Measurements from ENCODE around the gene ZNF280D. TPM values are rescaled to one million over a fixed set of nuclear protein-coding genes. Genes with fewer than 3 reads are reported as not detected.
"Not testable (repeated sequence)": the region's sequence is repeated elsewhere in the genome, so short reads cannot be mapped to it uniquely, and the experiment has no call there.

The ZNF280D gene
- total RNA-seq, 1 experiment from 2014 or later = 48.0 TPM

DNA sequence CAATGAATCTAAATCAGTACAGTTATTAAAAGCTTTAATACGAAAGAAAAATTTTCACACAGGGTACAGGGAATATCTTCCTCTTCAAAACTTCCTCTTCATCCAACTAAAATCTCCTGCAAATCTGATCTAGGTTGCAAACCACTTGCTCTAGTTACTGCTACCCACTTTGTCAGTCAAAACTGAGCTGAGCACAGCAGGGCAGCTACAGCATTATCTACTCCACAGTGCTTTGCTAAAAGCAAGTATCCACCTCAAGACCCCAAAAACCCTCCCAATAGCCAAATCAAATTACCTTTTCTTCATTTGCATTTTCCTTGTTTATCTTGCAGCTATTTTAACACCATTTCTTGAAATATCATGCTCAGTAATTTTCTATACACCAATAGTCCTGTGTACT, 14.7 kb downstream of the ZNF280D start:
- Histone ChIP-seq H3K79me2 (ENCODE audit: low read length) (peaks cover 89% of the 10 kb centered on the region), H3K27me3 (ENCODE audit: low read length) (no peaks in the 10 kb centered on the region), H3K27ac (ENCODE audit: low read length) (peak overlapping the region; percentile 90), H4K20me1 (ENCODE audit: insufficient read depth, low read depth, low read length) (no peaks in the 10 kb centered on the region), H3K4me3 (ENCODE audit: low read length) (peak overlapping the region; percentile 41), H3K4me2 (ENCODE audit: low read depth, low read length, poor library complexity, severe bottlenecking) (peak overlapping the region; percentile 62), H3K9me3 (ENCODE audit: low read length) (no peaks in the 10 kb centered on the region), H3K9ac (ENCODE audit: low read length) (peak overlapping the region; percentile 52), H3K4me1 (ENCODE audit: low read length) (peaks cover 72% of the 10 kb centered on the region), H3K36me3 (ENCODE audit: insufficient read depth, low read length) (peaks cover 12% of the 10 kb centered on the region; the same call in 1 of the 2 replicates), H2AFZ (ENCODE audit: low read length) (no peak overlapping the region), H3K9me2 (replicated peaks; ENCODE audit: insufficient read depth, low read length) (no peaks in the 10 kb centered on the region)
- DNase-seq = peak; percentile 72

DNA sequence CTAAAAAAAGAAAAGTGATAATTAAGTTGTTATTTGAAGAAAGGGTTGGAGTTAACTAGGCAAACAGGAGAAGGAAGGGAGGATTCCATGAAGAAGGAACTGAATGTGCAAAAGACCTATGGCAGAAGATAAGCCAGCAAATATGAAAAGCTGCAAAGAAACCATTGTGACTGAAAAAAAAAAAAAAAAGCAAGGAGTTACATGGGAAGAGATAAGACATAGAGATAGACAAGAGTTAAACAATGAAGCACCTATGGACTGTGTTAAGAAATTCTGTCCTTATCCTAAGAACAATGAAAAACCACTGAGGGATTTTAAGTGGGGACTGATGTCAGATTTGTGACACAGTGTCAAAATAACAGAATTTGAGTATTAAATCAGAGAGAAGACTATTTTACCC, 17.0 kb downstream of the ZNF280D start:
- Histone ChIP-seq H3K4me3 (ENCODE audit: low read length) (no peak overlapping the region), H3K27me3 (ENCODE audit: low read length) (no peaks in the 10 kb centered on the region), H3K79me2 (ENCODE audit: low read length) (peaks cover 94% of the 10 kb centered on the region), H3K4me1 (ENCODE audit: low read length) (peaks cover 72% of the 10 kb centered on the region), H3K27ac (ENCODE audit: low read length) (peak overlapping the region; percentile 79), H3K4me2 (ENCODE audit: low read depth, low read length, poor library complexity, severe bottlenecking) (peak overlapping the region; percentile 49), H2AFZ (ENCODE audit: low read length) (no peak overlapping the region), H4K20me1 (ENCODE audit: insufficient read depth, low read depth, low read length) (no peaks in the 10 kb centered on the region), H3K36me3 (ENCODE audit: insufficient read depth, low read length) (peaks cover 12% of the 10 kb centered on the region; the same call in 1 of the 2 replicates), H3K9me2 (replicated peaks; ENCODE audit: insufficient read depth, low read length) (no peaks in the 10 kb centered on the region), H3K9ac (ENCODE audit: low read length) (no peak overlapping the region), H3K9me3 (ENCODE audit: low read length) (no peaks in the 10 kb centered on the region)
- DNase-seq = no peak

- H4K20me1 ChIP-seq (ENCODE audit: insufficient read depth, low read depth, low read length) = no peaks in the 10 kb centered on the region
- no peaks in the 10 kb centered on the region for H3K9me2 ChIP-seq (replicated peaks; ENCODE audit: insufficient read depth, low read length)
- H2AFZ ChIP-seq (ENCODE audit: low read length) = no peak overlapping the region
- peak overlapping the region; percentile 22; the same call in 1 of the 2 replicates for H3K4me3 ChIP-seq (ENCODE audit: low read length)
- H3K9ac ChIP-seq (ENCODE audit: low read length) = no peak overlapping the region
- H3K9me3 ChIP-seq (ENCODE audit: low read length) = no peaks in the 10 kb centered on the region
- H3K27me3 ChIP-seq (ENCODE audit: low read length) = no peaks in the 10 kb centered on the region
- H3K36me3 ChIP-seq (ENCODE audit: insufficient read depth, low read length) = peaks cover 12% of the 10 kb centered on the region; the same call in 1 of the 2 replicates
- peak; percentile 50 for DNase-seq
- peak overlapping the region; percentile 49 for H3K4me2 ChIP-seq (ENCODE audit: low read depth, low read length, poor library complexity, severe bottlenecking)
- peaks cover 64% of the 10 kb centered on the region for H3K4me1 ChIP-seq (ENCODE audit: low read length)
- peak overlapping the region; percentile 79 for H3K27ac ChIP-seq (ENCODE audit: low read length)
- H3K79me2 ChIP-seq (ENCODE audit: low read length) = peaks cover 93% of the 10 kb centered on the region
These were observed 18.1 kb downstream of the ZNF280D start for GRCh38 chr15:56715220-56715619.

DNA sequence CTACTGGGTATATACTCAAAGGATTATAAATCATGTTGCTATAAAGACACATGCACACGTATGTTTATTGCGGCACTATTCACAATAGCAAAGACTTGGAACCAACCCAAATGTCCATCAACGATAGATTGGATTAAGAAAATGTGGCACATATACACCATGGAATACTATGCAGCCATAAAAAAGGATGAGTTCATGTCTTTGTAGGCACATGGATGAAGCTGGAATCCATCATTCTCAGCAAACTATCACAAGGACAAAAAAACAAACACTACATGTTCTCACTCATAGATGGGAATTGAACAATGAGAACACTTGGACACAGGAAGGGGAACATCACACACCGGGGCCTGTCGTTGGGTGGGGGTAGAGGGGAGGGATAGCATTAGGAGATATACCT, 23.8 kb downstream of the ZNF280D start:
- H3K27ac ChIP-seq (ENCODE audit: low read length); H3K9ac ChIP-seq (ENCODE audit: low read length): not testable (repeated sequence)

GRCh38 chr15:56699743-56700142, 33.6 kb downstream of the ZNF280D start:
- no peak overlapping the region for H3K9ac ChIP-seq (ENCODE audit: low read length)
- H3K9me2 ChIP-seq (replicated peaks; ENCODE audit: insufficient read depth, low read length) = no peaks in the 10 kb centered on the region
- H3K36me3 ChIP-seq (ENCODE audit: insufficient read depth, low read length) = peaks cover 40% of the 10 kb centered on the region
- H3K4me1 ChIP-seq (ENCODE audit: low read length) = no peaks in the 10 kb centered on the region
- H3K4me3 ChIP-seq (ENCODE audit: low read length) = no peak overlapping the region
- no peaks in the 10 kb centered on the region for H4K20me1 ChIP-seq (ENCODE audit: insufficient read depth, low read depth, low read length)
- 0 out of 2 replicates have a peak, but pooled peaks cover 4% of the 10 kb centered on the region for H3K79me2 ChIP-seq (ENCODE audit: low read length)
- no peak overlapping the region for H3K27ac ChIP-seq (ENCODE audit: low read length)
- H3K4me2 ChIP-seq (ENCODE audit: low read depth, low read length, poor library complexity, severe bottlenecking) = no peak overlapping the region
- DNase-seq = no peak
- H2AFZ ChIP-seq (ENCODE audit: low read length) = no peak overlapping the region
- H3K9me3 ChIP-seq (ENCODE audit: low read length) = no peaks in the 10 kb centered on the region
- no peaks in the 10 kb centered on the region for H3K27me3 ChIP-seq (ENCODE audit: low read length)

More for the DNA sequence above, 23.8 kb downstream of the ZNF280D start:
- H3K27me3 ChIP-seq (ENCODE audit: low read length); DNase-seq; H3K9me2 ChIP-seq (replicated peaks; ENCODE audit: insufficient read depth, low read length); H3K4me2 ChIP-seq (ENCODE audit: low read depth, low read length, poor library complexity, severe bottlenecking); H4K20me1 ChIP-seq (ENCODE audit: insufficient read depth, low read depth, low read length); H3K4me3 ChIP-seq (ENCODE audit: low read length); H3K4me1 ChIP-seq (ENCODE audit: low read length); H3K9me3 ChIP-seq (ENCODE audit: low read length); H3K36me3 ChIP-seq (ENCODE audit: insufficient read depth, low read length); H2AFZ ChIP-seq (ENCODE audit: low read length): not testable (repeated sequence)
- peaks cover 77% of the 10 kb centered on the region for H3K79me2 ChIP-seq (ENCODE audit: low read length)

- DNase-seq = no peak
- Histone ChIP-seq H3K27me3 (ENCODE audit: low read length) (no peaks in the 10 kb centered on the region), H3K4me2 (ENCODE audit: low read depth, low read length, poor library complexity, severe bottlenecking) (no peak overlapping the region), H4K20me1 (ENCODE audit: insufficient read depth, low read depth, low read length) (no peaks in the 10 kb centered on the region), H2AFZ (ENCODE audit: low read length) (no peak overlapping the region), H3K36me3 (ENCODE audit: insufficient read depth, low read length) (peaks cover 34% of the 10 kb centered on the region), H3K9me2 (replicated peaks; ENCODE audit: insufficient read depth, low read length) (no peaks in the 10 kb centered on the region), H3K9me3 (ENCODE audit: low read length) (no peaks in the 10 kb centered on the region), H3K4me3 (ENCODE audit: low read length) (no peak overlapping the region), H3K79me2 (ENCODE audit: low read length) (0 out of 2 replicates have a peak, but pooled peaks cover 4% of the 10 kb centered on the region), H3K27ac (ENCODE audit: low read length) (no peak overlapping the region), H3K9ac (ENCODE audit: low read length) (no peak overlapping the region), H3K4me1 (ENCODE audit: low read length) (peaks cover 6% of the 10 kb centered on the region)
These were observed 35.0 kb downstream of the ZNF280D start for GRCh38 chr15:56698270-56698669.

GRCh38 chr15:56693761-56694160, 39.5 kb downstream of the ZNF280D start:
- Histone ChIP-seq H4K20me1 (ENCODE audit: insufficient read depth, low read depth, low read length) (no peaks in the 10 kb centered on the region), H3K9me3 (ENCODE audit: low read length) (no peaks in the 10 kb centered on the region), H3K9me2 (replicated peaks; ENCODE audit: insufficient read depth, low read length) (no peaks in the 10 kb centered on the region), H3K27me3 (ENCODE audit: low read length) (no peaks in the 10 kb centered on the region), H3K4me2 (ENCODE audit: low read depth, low read length, poor library complexity, severe bottlenecking) (peak overlapping the region; percentile 9), H3K79me2 (ENCODE audit: low read length) (no peaks in the 10 kb centered on the region), H3K9ac (ENCODE audit: low read length) (no peak overlapping the region), H3K4me3 (ENCODE audit: low read length) (no peak overlapping the region), H3K36me3 (ENCODE audit: insufficient read depth, low read length) (peaks cover 12% of the 10 kb centered on the region), H2AFZ (ENCODE audit: low read length) (peak overlapping the region; percentile 32; the same call in 1 of the 2 replicates), H3K27ac (ENCODE audit: low read length) (0 out of 2 replicates have a peak overlapping the region, but pooled peaks have one; percentile 41), H3K4me1 (ENCODE audit: low read length) (peaks cover 6% of the 10 kb centered on the region)
- DNase-seq = no peak

DNA sequence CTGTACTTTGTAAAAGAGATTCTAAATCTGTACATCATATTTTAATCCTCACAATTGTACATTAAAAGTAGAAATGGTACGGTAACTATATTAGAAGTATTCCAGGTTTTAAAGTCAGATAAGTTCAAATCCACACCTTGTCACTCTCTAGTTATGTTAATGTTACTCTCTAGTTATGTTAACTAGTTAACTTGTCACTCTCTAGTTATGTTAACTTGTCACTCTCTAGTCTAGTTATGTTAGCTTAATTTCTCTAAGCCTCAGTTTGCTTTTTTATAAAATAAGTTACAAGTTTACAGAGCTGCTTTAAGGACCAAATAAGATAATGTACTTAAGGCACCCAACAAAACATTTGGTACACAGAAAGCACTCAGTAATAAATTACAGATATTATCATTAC, 42.6 kb downstream of the ZNF280D start:
- no peak for DNase-seq
- no peak overlapping the region for H2AFZ ChIP-seq (ENCODE audit: low read length)
- peaks cover 6% of the 10 kb centered on the region; the same call in 1 of the 2 replicates for H3K36me3 ChIP-seq (ENCODE audit: insufficient read depth, low read length)
- peaks cover 15% of the 10 kb centered on the region for H3K4me1 ChIP-seq (ENCODE audit: low read length)
- no peaks in the 10 kb centered on the region for H4K20me1 ChIP-seq (ENCODE audit: insufficient read depth, low read depth, low read length)
- no peak overlapping the region for H3K9ac ChIP-seq (ENCODE audit: low read length)
- no peaks in the 10 kb centered on the region for H3K9me2 ChIP-seq (replicated peaks; ENCODE audit: insufficient read depth, low read length)
- no peak overlapping the region for H3K4me2 ChIP-seq (ENCODE audit: low read depth, low read length, poor library complexity, severe bottlenecking)
- no peak overlapping the region for H3K4me3 ChIP-seq (ENCODE audit: low read length)
- no peaks in the 10 kb centered on the region for H3K9me3 ChIP-seq (ENCODE audit: low read length)
- H3K79me2 ChIP-seq (ENCODE audit: low read length) = no peaks in the 10 kb centered on the region
- no peak overlapping the region for H3K27ac ChIP-seq (ENCODE audit: low read length)
- H3K27me3 ChIP-seq (ENCODE audit: low read length) = no peaks in the 10 kb centered on the region

Data from Karpas-422 (cell line).